GM18508 (cell line): Measurements from ENCODE around the gene CIITA.
"Not testable (repeated sequence)": the region's sequence is repeated elsewhere in the genome, so short reads cannot be mapped to it uniquely, and the experiment has no call there.

Source experiments
- ATAC-seq: cut with Tn5 transposase; IDR thresholded peaks from one replicate; pipeline ENCODE4 v1.9.1; 2021; ENCODE audit warnings: moderate number of reproducible peaks; ENCODE audit not compliant: insufficient read depth, unreplicated experiment

CIITA gene, protein sequence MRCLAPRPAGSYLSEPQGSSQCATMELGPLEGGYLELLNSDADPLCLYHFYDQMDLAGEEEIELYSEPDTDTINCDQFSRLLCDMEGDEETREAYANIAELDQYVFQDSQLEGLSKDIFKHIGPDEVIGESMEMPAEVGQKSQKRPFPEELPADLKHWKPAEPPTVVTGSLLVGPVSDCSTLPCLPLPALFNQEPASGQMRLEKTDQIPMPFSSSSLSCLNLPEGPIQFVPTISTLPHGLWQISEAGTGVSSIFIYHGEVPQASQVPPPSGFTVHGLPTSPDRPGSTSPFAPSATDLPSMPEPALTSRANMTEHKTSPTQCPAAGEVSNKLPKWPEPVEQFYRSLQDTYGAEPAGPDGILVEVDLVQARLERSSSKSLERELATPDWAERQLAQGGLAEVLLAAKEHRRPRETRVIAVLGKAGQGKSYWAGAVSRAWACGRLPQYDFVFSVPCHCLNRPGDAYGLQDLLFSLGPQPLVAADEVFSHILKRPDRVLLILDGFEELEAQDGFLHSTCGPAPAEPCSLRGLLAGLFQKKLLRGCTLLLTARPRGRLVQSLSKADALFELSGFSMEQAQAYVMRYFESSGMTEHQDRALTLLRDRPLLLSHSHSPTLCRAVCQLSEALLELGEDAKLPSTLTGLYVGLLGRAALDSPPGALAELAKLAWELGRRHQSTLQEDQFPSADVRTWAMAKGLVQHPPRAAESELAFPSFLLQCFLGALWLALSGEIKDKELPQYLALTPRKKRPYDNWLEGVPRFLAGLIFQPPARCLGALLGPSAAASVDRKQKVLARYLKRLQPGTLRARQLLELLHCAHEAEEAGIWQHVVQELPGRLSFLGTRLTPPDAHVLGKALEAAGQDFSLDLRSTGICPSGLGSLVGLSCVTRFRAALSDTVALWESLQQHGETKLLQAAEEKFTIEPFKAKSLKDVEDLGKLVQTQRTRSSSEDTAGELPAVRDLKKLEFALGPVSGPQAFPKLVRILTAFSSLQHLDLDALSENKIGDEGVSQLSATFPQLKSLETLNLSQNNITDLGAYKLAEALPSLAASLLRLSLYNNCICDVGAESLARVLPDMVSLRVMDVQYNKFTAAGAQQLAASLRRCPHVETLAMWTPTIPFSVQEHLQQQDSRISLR

GRCh38 chr16:10876799-10877341, at the start of gene CIITA:
Gene CIITA (plus strand): TSS chr16:10877202. CDS start chr16:10877331, 129 bp downstream.
- peak; percentile 41 for ATAC-seq

GRCh38 chr16:10827691-10828341, 49.2 kb upstream of the CIITA start:
- no peak for ATAC-seq

- no peak for ATAC-seq
These were observed 48.1 kb upstream of the CIITA start for GRCh38 chr16:10828851-10829366.

DNA sequence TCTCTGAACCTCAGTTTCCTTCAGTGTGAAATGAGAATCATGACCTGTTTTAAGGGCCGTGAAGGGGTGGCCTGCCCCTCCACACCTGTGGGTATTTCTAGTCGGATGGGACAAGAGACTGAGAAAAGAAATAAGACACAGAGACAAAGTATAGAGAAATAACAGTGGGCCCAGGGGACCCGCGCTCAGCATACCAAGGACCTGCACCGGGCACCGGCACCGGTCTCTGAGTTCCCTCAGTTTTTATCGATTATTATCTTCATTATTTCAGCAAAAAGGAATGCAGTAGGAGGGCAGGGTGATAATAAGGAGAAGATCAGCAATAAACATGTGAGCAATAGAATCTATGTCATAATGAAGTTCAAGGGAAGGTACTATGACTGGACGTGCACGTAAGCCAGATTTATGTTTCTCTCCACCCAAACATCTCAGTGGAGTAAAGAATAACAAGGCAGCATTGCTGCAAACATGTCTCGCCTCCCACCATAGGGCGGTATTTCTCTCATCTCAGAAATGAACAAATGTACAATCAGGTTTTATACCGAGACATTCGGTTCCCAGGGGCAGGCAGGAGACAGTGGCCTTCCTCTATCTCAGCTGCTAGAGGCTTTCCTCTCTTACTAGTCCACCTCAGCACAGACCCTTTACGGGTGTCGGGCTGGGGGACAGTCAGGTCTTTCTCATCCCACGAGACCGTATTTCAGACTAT, 47.5 kb upstream of the CIITA start:
- not testable (repeated sequence) for ATAC-seq

DNA sequence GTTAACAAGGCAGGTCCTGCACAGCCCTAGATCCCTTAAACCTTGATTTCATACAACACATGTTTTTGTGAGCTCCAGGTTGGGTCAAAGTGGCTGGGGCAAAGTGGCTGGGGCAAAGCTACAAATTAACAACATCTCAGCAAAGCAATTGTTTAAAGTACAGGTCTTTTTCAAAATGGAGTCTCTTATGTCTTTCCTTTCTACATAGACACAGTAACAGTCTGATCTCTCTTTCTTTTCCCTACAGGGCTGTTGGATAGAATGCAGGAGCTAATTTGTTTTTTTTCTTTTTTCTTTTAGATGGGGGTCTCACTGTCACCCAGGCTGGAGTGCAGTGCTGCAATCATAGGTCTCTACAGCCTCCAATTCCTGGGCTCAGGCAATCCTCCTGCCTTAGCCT, 46.8 kb upstream of the CIITA start:
- ATAC-seq, result not testable (repeated sequence)

DNA sequence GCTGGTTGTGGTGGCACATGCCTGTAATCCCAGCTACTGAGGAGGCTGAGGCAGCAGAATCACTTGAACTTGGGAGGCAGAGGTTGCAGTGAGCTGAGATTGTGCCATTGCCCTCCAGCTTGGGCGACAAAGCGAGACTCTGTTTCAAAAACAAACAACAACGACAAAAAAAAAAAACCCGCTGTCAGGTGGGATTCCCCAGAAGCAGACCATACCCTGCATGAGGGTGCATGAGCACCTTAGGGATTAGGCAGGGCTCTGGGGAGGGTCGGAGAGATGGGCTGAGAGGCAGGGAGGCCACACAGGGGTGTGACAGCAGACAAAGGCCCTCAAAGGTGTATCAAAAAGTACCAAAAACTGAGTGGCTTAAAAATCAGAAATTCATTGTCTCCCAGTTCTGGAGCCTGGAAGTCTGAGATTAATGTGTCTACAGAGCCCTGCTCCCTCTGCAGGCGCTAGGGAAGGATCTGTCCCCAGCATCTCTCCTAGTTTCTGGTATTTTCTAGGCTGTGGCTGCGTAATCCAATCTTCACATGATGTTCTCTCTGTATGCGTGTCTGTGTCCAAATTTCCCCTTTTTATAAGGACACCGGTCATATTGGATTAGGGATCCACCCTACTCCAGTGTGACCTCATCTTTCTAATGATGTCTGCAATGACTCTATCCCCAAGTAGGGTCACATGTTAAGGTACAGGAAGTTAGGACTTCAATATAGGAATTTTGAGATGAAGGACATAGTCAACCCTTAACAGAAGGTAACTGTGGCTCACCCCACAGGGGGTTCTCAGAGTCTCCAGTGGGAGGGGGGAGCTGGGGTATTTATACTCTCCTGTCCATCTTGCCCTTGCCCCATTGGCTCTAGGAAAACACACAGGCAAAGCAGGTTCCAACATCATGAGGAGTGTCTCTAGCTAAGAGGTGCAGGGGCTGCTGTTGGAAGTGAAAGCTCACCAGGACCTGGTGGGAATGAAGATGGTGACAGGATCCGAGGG, 44.8 kb upstream of the CIITA start:
- no peak for ATAC-seq

GRCh38 chr16:10833271-10833670, 43.7 kb upstream of the CIITA start:
- no peak for ATAC-seq

DNA sequence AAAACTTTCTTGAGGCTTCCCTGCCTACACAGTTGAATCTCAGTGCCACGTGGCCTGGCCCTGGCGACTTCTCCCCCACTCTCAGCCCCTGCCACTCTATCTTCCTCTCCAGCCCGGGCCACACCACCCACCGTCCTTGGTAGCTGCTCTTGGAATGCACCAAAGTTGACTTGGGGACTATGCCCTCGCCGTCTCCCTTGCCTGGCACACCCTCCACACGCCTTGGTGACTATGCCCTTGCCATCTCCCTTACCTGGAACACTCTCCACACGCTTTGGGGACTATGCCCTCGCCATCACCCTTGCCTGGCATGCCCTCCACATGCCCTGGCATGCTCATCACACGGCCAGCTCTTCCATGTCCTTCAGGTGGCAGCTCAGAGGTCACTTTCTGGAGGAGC, 42.9 kb upstream of the CIITA start:
- ATAC-seq, result no peak

GRCh38 chr16:10834766-10835165, 42.2 kb upstream of the CIITA start:
- ATAC-seq, result no peak

GRCh38 chr16:10835281-10835931, 41.6 kb upstream of the CIITA start:
- ATAC-seq, result peak; percentile 57

GRCh38 chr16:10836174-10836853, 40.7 kb upstream of the CIITA start:
- no peak for ATAC-seq

GRCh38 chr16:10838621-10839278, 38.3 kb upstream of the CIITA start:
- ATAC-seq, result no peak

DNA sequence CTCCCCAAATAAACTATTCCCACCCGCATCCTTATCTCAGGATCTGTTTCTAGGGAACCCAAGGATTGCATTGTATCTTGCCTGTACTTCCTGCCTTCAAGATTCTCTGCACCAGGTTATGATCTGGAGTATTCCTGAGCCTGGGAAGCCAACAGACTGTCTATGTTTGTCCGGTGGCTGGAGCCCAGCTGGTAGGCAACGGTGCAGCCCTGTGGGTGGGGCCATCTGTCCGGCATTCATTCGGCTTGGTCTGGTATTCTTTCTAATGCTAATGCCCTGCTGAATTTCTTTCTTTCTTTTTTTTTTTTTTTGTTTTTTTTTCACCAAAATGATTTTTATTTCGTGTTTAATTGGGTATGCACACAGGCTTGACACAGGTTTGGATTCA, 37.7 kb upstream of the CIITA start:
- ATAC-seq, result no peak

DNA sequence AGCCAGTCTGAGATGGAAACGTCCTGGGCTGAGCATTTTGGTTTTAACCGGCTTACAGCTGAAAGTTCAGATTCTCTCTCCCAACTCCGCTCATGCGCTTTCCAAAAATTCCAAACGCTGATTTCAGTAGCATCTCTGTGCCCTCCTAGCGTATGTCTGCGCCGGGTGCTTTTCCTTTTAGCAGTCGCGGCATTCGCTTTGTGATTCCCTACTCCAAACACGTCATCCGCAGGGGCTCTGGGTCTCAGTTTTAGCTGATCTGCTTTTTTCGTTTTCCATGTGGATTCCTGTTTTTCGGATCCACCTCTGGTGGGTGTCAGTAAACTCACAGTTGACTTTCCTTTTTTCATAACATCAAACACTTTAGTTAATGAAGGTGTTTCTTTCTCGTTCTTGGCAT, 36.3 kb upstream of the CIITA start:
- no peak for ATAC-seq

DNA sequence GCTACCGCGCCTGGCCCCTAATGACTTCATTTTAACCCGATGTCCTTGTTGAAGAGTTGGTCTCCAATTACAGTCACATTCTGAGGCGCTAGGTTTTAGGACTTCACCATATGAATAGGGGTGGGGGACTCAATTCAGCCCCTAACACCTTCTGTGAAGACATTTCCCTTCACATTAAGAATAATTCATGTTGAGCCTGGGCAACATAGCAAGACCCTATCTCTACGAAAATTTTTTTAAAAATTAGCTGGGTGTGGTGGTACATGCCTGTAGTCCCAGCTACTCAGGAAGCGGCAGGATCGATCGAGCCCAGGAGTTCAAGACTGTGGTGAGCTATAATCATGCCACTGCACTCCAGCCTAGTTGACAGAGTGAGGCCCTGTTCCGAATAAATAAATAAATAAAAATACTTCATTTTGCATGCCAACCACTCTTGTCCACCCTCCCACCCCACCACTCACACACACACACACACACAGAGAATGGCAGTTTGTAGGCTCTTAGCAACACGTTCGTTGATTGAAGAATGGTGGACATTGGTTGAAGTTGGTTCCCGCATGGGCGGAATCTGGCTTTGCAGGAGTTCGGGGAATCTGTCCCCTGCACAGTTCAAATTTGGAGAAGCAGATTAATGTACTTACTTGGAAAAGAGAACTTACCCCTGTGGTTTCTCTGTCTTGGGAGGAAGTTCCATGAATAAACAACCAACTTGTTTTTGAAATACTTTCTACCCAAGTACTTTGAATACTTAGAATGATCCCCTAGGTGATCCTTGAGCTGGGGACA, 30.6 kb upstream of the CIITA start:
- no peak for ATAC-seq

DNA sequence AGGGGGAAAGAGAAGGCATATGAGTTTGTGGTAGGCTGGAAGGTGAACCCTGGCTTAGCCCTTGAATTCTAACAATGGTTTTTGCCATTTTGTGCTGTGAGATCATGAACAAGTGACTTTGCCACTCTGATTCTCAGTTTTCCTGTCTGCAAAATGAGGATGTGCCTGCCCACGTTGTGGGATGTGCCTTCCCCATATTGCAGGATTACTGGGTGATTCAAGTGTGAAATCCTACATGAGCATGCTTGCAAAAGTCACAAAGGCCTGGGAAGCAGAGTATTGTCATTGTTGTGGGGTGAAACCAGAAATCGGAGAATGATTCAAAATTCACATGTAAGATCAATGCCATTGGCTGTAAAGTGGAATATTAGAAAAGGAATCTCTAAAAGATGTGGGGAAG, 29.8 kb upstream of the CIITA start:
- ATAC-seq, result no peak
